GM21737 (cell line): ENCODE results near the gene GPRIN2.
"Not testable (repeated sequence)": the region's sequence is repeated elsewhere in the genome, so short reads cannot be mapped to it uniquely, and the experiment has no call there.

Experiments used
- ATAC-seq: cut with Tn5 transposase; IDR thresholded peaks from one replicate; pipeline ENCODE4 v1.9.1; 2021; ENCODE audit warnings: mild to moderate bottlenecking, moderate library complexity; ENCODE audit not compliant: unreplicated experiment

Gene GPRIN2

GRCh38 chr10:46570655-46571054 is 14.2 kb upstream of the GPRIN2 start:
- ATAC-seq = not testable (repeated sequence)

- ATAC-seq = not testable (repeated sequence)
Observed at GRCh38 chr10:46567151-46567550, 10.7 kb upstream of the GPRIN2 start.

- ATAC-seq = peak; percentile 70
Observed at GRCh38 chr10:46565591-46566332, 9.3 kb upstream of the GPRIN2 start.

DNA sequence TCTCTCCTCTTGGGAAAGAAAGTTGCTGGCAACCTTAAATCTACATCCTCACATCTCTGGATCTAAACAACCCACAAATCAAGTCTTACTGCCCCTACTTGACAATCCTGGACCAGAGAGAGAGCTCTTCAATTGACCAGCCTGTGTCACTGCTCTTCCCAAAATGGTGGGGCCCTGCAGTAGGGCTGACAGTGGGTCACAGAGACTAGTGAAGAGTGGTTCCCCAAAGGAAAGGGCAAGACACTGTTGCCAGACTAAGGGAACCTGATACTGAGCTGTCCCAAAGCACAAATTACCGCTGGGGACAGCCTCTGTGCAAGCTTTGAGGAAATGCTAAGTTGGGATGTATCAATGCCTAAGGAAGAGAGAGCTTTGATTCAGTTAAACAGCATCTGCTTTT is 4.5 kb upstream of the GPRIN2 start:
- ATAC-seq = no peak

DNA sequence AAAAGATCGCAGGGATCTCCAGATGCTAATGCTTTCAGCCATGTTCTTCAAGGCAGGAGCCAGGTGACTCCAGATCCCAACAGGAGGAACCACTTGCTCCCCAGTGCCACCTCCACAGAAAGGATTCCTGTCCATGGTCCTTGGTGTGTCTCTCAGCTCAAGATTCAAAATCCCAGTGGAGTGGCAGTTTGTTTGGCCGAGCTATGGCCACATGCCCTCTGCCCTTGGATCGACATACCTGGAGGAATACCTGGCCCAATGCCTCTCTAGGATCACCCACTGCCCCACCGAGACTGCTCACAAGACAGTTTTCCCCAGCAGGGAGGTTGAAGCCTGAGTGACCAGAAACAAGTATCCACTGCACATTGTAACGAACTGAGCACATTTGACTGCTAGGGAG is 3.9 kb upstream of the GPRIN2 start:
- ATAC-seq = no peak

DNA sequence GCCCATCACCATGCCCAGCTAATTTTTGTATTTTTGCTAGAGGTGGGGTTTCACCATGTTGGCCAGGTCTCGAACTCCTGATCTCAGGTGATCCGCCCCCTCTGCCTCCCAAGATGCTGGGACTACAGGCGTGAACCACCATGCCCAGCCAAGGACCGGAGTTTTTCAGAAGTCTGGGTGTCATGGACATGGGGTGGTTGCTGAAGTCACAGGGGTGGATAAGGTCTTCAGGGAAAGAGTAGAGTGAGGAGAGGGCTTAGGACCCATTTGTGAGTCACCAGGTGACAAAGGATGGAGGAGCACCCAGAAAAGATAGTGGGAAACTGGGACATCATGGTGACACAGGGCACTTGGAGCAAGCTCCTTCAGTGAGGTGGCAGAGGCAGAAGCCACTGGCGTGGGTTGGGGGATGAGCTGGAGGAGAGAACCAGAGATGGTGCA is 2.8 kb upstream of the GPRIN2 start:
- ATAC-seq = no peak

DNA sequence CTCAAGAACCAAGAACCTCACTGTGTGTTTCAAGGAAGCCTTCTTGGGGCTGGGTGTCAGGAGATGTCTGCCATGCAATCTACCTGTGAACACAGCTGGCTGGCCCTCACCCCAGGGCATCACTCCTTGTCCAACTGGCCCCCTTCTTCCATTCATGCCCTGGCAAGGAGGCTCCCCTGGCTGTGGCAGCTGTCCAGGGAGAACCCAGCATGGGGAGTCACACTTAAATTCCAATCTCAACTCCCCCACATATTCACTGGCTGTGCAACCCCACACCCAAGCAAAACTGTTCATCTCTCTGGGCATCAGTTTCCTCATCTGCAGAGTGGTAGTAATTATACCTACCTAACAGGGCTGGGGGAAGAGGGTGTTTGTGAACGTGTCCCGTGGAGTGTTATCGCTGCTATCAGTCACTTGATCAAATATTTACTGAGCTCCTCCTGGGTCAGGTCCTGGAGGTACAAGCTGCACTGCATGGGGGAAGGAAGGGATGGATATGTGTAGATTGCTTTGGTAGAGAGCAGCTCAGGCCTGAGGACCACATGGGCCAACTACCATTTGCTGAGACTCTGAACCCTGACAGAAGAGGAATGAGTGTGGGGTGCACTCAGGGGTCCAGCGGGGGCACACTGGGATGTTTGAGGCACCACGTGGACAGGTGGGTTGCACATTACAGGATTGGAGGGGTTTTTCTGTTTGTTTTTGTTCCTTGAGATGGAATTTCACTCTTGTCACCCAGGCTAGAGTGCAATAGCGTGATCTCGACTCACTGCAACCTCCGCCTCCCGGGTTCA is 2.1 kb upstream of the GPRIN2 start:
- ATAC-seq = no peak

- ATAC-seq = no peak
Observed at GRCh38 chr10:46558122-46558391, 1.6 kb upstream of the GPRIN2 start.

DNA sequence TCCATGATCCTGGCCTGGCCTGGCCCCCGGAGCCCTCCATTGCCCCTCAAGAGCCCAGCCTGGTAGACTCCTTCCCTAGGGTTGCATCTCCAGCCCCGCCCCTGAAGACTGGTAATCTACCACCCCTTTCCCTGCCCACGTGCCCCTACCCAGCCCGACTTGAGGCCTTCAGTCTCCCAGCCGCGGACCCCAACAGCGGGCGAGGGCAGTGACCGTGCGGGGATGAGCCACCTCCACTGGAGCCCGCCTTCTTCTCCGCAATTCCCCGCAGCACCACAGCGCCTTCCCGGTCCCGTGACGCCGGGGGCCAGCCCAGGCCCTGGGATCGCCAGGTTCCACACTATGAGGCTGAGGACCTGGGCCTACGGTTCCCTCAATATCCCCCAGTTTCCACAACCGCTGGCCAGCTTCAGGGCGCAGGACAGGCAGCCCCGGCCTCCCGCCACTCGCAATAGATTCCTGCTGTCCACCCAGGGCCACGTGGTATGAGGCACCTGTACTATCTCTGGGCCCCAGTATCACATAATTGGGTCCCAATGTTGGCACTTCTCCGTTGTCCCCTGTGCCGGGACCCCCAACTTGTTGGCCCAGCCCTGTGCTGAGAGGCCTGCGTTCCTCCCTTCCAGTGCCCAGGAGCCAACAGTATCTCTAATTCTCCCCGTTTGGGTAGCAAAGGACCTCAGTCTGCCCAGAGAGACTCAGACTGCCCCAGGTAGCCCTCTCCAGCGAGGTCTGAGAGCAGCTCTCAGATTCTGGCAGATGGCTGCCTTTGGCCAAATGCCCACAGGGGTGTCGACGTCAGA is 1.1 kb upstream of the GPRIN2 start:
- ATAC-seq = no peak

DNA sequence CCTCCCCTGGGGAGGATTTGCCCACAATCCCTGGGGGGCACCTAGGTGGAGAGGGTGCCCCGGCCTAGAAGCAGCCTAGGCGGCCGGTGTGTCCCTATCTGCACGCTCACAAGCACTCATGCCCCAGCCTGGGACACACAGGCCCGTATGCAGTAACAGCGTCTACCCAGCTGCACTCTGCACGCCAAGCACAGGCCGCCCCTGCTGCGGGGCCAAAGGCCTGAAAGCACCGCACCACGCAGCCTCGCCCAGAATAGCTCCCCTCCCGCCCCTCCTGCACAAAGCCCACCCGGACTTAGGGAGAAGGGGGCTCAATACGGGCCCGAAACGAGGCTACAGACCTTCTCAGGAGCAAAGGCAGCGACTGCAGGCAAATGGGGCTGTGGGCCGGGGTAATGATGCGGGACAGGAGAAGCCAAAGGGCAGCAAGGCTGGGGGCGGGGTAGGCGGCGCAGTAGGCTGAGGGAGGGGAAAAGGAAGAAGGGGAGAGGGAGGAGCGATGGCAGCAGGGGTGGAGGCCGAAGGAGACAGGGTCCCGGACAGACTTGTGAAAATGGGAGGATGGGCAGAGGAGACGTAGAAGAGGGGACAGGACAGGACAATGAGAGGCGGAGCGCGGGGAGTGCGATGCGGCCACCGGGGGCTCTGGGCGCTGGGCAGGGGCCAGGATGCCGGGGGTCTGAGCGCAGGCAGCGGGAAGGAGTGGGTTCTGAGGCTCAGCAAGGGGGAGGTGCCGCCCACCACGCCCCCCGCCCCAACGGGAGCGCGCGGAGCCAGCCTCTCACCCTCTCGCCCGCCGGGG is 544 bp downstream of the GPRIN2 start:
- ATAC-seq = no peak

- no peak for ATAC-seq
Observed at GRCh38 chr10:46555366-46555712, 1.1 kb downstream of the GPRIN2 start.

GRCh38 chr10:46554166-46554781 is 2.2 kb downstream of the GPRIN2 start:
- ATAC-seq = no peak

GRCh38 chr10:46553238-46554049 is 3.0 kb downstream of the GPRIN2 start:
- no peak for ATAC-seq

DNA sequence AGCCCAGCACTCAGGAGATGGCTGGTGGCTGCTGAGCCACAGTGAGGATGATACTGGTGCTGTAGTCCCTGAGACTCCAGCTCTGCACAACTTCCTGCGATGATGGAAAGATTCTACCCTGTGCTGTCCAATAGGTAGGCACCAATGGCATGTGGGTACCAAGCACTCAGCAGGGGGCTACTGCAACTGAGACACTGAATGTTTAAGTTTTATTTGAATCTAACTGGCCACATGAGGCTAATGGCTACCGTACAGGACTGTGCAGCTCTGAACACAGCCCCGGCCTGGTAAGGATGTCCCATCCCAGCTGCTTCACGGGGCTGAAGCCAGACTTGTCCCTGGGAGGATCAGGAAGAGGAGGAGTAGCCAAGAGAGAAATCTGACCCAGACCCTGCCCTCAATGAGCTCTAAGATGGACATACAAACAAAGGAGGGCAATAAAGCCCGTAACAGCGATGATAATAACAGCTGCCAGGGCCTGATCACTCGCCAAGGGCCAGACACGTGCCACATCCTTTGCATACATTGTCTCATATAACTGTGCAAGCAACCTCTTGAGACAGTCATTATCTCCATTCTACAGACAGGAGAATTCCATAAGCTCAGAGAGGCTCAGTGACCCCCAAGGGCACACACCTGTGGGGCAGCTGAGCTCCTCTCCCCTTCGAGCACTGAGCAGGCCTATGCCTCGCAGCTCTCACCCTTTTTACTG is 3.8 kb downstream of the GPRIN2 start:
- ATAC-seq = no peak

- no peak for ATAC-seq
Observed at GRCh38 chr10:46551701-46552525, 4.5 kb downstream of the GPRIN2 start.

DNA sequence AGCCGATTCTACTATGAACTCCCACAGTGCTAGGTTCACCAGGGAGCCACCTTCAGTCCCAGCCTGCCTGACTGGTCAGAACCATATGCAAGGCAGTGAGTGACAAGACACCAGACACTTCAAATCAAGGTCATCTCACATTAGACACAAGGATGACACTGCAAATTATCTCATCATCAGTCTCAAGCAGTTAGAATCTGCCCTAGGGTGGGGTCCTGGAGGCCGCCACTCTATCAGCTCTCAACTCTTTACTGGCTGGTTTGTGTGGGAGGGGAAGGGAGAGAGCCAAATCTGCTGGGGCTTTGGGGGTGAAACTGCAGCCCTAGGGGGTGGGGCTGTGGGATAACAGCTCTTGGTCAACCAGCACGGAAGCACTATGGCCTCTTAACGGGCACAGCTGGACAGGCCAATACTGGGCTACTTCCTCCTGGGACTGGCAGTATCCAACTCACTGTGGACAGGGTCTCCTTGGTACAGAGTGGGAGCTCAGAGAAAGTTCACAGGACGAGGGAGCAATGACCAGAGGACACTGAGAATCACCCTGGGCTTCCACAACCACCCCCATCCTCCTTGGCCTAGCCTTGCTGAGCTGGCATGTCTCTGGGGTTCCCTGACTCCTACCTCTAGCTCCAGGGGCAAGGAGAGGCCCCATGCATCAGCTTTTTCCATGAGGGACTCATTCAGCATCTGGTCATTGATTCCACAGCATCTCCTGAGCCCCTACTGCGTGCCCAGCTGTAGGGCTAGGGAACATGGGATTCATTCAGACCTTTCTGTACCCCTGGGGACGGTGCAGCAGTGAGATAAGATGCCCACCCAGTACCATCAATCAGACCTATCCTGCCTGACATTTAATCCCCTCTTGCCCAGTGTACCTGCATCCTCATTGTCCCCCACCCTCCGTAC is 5.4 kb downstream of the GPRIN2 start:
- no peak for ATAC-seq

GRCh38 chr10:46550076-46550790 is 6.2 kb downstream of the GPRIN2 start:
- no peak for ATAC-seq
